Measurements from ENCODE around the gene STX16.

STX16 gene

GRCh38 chr20:58633161-58634053 is 17.7 kb upstream of the STX16 start:
- H3K4me3 ChIP-seq (ENCODE audit: low read length), result no peak overlapping the region
- DNase-seq (ENCODE audit: low read depth), result no peak
- TF ChIP-seq CTCF (IDR thresholded peaks at IDR 0.05; ENCODE audit: insufficient read depth, low read depth, low read length, missing control alignments), result no peak

GRCh38 chr20:58634059-58634458 is 17.0 kb upstream of the STX16 start:
- no peak for DNase-seq (ENCODE audit: low read depth)
- no peak for TF ChIP-seq CTCF (IDR thresholded peaks at IDR 0.05; ENCODE audit: insufficient read depth, low read depth, low read length, missing control alignments)
- H3K4me3 ChIP-seq (ENCODE audit: low read length), result no peak overlapping the region

DNA sequence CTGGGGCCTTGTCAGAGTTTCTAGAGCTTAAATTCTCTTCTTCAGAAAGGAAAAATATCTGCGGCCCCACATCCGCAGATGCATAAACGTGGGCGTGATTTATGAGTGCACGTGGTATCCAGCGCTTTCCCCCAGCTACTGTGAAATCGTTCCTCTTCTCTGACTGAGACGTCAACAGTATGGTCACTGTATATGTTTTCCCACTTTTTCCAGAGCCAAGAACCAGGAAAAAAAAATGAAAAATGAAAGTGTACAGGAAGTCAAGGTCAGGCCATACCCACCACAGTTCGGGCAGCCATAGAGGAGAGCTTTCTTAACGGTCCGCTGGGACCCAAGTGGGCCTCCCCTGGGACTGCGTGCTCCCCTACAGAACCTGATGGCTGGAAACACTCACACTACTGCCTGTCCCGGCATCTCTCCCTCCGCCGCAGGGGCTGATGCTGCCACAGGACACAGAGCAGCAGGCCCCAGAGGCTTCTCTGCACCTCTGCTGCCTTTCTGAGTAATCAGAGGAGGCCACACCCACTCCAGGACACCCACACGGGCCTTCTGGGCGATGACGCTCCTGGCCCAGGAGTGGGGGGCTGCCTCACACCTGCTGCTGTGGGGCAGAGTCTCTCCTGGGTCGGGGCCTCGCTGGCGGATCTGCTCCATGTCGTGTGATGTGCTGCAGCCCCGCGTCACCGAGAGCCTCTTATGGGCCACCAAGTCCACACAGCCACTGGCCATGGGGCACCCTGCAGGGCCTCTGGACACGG is 16.4 kb upstream of the STX16 start:
- H3K4me3 ChIP-seq (ENCODE audit: low read length), result no peak overlapping the region
- DNase-seq (ENCODE audit: low read depth), result no peak
- no peak for TF ChIP-seq CTCF (IDR thresholded peaks at IDR 0.05; ENCODE audit: insufficient read depth, low read depth, low read length, missing control alignments)

GRCh38 chr20:58635279-58635665 is 15.8 kb upstream of the STX16 start:
- H3K4me3 ChIP-seq (ENCODE audit: low read length), result no peak overlapping the region
- TF ChIP-seq CTCF (IDR thresholded peaks at IDR 0.05; ENCODE audit: insufficient read depth, low read depth, low read length, missing control alignments), result no peak
- no peak for DNase-seq (ENCODE audit: low read depth)

DNA sequence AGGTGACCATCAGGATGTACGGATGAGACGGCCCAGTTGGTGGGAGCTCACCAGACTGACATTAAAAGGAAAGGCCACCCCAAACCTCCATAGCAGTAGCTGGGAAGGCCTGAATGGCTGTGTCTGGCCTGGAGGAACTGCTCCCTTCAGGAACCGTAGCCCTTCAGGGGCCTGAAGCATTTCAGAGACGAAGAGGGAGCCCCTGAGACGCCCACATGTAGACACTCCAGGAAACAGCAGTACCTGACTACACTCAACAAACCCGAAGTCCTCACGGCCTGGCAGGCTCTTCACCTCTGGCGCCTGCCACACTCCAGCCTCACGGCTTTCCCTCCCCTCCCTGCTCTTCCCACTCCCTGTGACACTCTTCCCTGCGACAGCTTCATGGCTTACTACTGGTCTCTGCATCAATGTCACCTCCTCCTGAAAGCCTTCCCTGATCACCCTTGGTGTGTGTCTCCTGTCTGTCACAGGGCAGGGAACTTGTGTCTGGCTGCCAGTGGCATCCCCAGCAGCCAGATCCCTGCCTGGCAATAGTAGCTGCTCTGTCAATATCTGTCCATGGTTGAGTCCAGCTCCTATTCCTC is 14.6 kb upstream of the STX16 start:
- DNase-seq (ENCODE audit: low read depth), result no peak
- no peak for TF ChIP-seq CTCF (IDR thresholded peaks at IDR 0.05; ENCODE audit: insufficient read depth, low read depth, low read length, missing control alignments)
- no peak overlapping the region for H3K4me3 ChIP-seq (ENCODE audit: low read length)

DNA sequence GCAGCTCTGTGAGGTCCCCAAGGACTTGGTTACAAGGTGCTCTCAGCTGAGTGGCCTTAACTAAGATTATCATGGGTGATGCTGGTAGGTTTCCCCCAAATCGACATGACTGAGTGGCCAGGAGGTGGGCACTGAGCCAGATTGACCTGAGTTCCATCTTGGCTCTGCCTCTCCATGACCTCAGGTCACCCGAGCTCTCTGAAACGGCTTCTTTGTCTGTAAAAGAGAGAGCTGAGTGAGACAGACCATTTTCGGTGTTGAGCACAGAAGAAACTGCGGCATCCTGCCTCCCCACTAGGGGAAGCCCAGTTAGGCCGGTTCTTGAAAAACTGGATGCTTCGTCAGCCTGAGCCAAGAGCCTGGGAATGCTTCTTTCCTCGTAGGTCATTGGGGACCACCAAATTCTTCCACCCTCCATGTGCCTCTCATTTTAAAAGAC is 14.1 kb upstream of the STX16 start:
- H3K4me3 ChIP-seq (ENCODE audit: low read length), result no peak overlapping the region
- peak; percentile 34 for TF ChIP-seq CTCF (IDR thresholded peaks at IDR 0.05; ENCODE audit: insufficient read depth, low read depth, low read length, missing control alignments)
- DNase-seq (ENCODE audit: low read depth), result peak; percentile 38
